ENCODE data around the gene HDAC1. TPM values are rescaled to one million over a fixed set of nuclear protein-coding genes. Genes with fewer than 3 reads are reported as not detected.
"Not testable (repeated sequence)": the region's sequence is repeated elsewhere in the genome, so short reads cannot be mapped to it uniquely, and the experiment has no call there.

The HDAC1 gene
- total and polyA plus RNA-seq, 2 of the 13 experiments (the other 11 are each of a cell fraction or from before 2014, with no cell fraction given) = 93.5 to 189 TPM

DNA sequence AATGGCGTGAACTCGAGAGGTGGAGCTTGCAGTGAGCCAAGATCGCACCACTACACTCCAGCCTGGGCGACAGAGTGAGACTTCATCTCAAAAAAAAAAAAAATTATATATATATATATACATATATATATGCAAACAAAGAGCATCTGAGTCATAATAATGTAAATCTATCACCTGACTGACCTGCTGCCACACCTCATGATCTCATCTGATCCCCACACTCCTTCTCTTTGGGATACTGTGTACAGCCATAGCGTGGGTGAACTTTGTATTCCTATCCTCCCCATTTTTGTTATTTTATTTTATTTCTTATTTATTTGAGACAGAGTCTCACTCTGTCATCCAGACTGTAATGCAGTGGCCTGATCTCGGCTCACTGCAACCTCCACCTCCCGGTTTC, 2.6 kb upstream of the HDAC1 start:
- CTCF ChIA-PET (ENCODE audit: low intra/inter-chr PET ratio, low total read pairs) = no interaction called here
- no peak for ATAC-seq
- TF ChIP-seq FOXK2 (IDR thresholded peaks at IDR 0.05) (no peak), KLF16 (CRISPR knock-in tag; IDR thresholded peaks at IDR 0.05) (no peak)

DNA sequence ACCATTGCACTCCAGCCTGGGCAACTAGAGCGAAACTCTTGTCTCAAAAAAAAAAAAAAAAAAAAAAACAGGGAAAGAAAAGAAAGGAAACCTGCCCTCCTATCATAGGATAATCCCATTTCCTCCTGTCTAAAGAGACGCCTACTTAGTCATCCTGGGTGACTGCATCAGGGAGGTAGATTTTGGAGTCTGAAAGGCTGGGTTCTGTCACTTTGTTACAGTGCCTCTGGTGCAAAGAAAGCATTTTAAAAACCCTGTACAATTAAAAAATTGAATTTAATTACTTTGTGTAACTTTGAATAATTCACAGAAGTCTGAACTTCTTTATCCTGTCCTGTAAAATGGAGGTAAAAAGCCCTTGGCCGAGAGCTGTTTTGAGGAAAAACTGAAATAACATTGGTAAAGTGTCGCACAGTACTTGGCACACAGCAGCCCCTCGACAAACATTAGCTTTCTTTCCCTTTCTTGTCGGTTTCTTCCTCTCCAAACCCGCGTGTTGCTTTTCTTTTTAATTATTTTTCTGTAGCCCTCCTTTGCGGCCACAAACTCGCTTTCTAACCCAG, 657 bp upstream of the HDAC1 start:
- WGBS (ENCODE audit: low lambda C conversion rate) = 13% methylated on average over 10 of the region's 10 CpGs
- H3K36me3 ChIP-seq (replicated peaks in 1 of 2; ENCODE audit: control insufficient read depth in 1 of 2, insufficient read depth in 2 of 2, low read length in 2 of 2) = peaks cover 0 to 2% of the 10 kb centered on the region in 2 experiments; a peak in 1 of 5 replicates
- peaks cover 57% of the 10 kb centered on the region for H3K4me1 ChIP-seq (ENCODE audit: insufficient read depth, low read length)
- POLR2A ChIA-PET = interaction anchor here (0.6 to 4.2 kb wide), 30 partner anchors 9 to 277 kb away, joined by 3 to 48 read pairs (median 4); partner anchors contain the start of genes BSDC1, EIF3I, FAM167B and KHDRBS1
- FAIRE-seq (no peak), DNase-seq (ENCODE audit: low spot score) (peak; percentile 30), ATAC-seq (peak; percentile 11; the same call in 1 of the 3 replicates)
- H3K9ac ChIP-seq (ENCODE audit: insufficient read depth, low read depth, low read length) = peak overlapping the region; percentile 72
- intact Hi-C loops (cut with micrococcal nuclease; ENCODE audit: unreplicated experiment) (no loop called here), in situ Hi-C loops (cut with HindIII; ENCODE audit: extremely low pct_ligation_motif_present, low pct_unique_long_range_greater_than_20kb) (no loop called here)
- H3K27ac ChIP-seq (ENCODE audit: extremely low read length, insufficient read depth, low read length) = peak overlapping the region; percentile 64
- H3K4me3 ChIP-seq (replicated peaks in 1 of 3; ENCODE audit: insufficient read depth in 1 of 3, low read depth in 2 of 3, low read length in 3 of 3) = peak overlapping the region; percentile 50 to 98 (median 70)
- peaks cover 4% of the 10 kb centered on the region; the same call in 1 of the 2 replicates for H4K20me1 ChIP-seq (ENCODE audit: insufficient read depth, low read length)
- TF ChIP-seq ZNF3 (CRISPR knock-in tag; IDR thresholded peaks at IDR 0.05) = peak; percentile 54; the same call in 1 of the 2 replicates
- TF ChIP-seq, protein P1, sequence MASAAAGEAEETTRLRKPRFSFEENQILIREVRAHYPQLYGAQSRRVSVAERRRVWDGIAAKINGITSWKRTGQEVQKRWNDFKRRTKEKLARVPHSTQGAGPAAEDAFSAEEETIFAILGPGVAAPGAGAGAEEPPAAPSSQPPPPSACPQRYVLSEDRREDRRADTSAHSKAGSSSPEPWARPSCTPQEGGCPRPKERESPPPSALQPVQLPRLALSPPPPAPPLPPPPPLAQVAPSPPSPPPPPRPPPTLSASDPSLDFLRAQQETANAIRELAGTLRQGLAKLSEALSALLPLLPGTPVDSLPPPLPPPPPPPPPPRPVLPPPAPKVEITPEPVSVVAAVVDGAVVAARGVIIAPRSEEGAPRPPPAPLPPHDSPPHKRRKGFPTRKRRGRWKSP (CRISPR knock-in tag; IDR thresholded peaks at IDR 0.05) = peak; percentile 63; the same call in 1 of the 2 replicates
- no peak for TF ChIP-seq NCOA1 (CRISPR knock-in tag; IDR thresholded peaks at IDR 0.05)
- TF ChIP-seq, protein P2, sequence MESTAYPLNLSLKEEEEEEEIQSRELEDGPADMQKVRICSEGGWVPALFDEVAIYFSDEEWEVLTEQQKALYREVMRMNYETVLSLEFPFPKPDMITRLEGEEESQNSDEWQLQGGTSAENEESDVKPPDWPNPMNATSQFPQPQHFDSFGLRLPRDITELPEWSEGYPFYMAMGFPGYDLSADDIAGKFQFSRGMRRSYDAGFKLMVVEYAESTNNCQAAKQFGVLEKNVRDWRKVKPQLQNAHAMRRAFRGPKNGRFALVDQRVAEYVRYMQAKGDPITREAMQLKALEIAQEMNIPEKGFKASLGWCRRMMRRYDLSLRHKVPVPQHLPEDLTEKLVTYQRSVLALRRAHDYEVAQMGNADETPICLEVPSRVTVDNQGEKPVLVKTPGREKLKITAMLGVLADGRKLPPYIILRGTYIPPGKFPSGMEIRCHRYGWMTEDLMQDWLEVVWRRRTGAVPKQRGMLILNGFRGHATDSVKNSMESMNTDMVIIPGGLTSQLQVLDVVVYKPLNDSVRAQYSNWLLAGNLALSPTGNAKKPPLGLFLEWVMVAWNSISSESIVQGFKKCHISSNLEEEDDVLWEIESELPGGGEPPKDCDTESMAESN (CRISPR knock-in tag; conservative IDR thresholded peaks at IDR 0.05) = 0 out of 2 replicates have a peak, but pooled peaks have one; percentile 4
- no peak for TF ChIP-seq ZNF546 (CRISPR knock-in tag; conservative IDR thresholded peaks at IDR 0.05)
- 0 out of 2 replicates have a peak, but pooled peaks have one; percentile 1 for TF ChIP-seq ARNTL (CRISPR knock-in tag; IDR thresholded peaks at IDR 0.05)
- BruUV-seq (replicated peaks) = TSS peak; percentile 100
- peak overlapping the region; percentile 72 for H2AFZ ChIP-seq (ENCODE audit: low read length)
- H3K79me2 ChIP-seq (ENCODE audit: insufficient read depth, low read length) = peaks cover 37% of the 10 kb centered on the region
- peak overlapping the region; percentile 78 for H3K4me2 ChIP-seq (ENCODE audit: low read depth, low read length)
- H3K27me3 ChIP-seq (ENCODE audit: control insufficient read depth in 1 of 2, insufficient read depth in 2 of 2, low read length in 2 of 2) = no peaks in the 10 kb centered on the region; a peak in 1 of 5 replicates
- CTCF ChIA-PET (ENCODE audit: low intra/inter-chr PET ratio, low total read pairs) = no interaction called here
- H3K9me3 ChIP-seq (ENCODE audit: low read length) = no peaks in the 10 kb centered on the region

More for the DNA sequence above, 2.6 kb upstream of the HDAC1 start:
- DNase-seq (ENCODE audit: low spot score) = no peak
- Histone ChIP-seq H2AFZ (ENCODE audit: low read length) (no peak overlapping the region), H3K36me3 (replicated peaks in 1 of 2; ENCODE audit: control insufficient read depth in 1 of 2, insufficient read depth in 2 of 2, low read length in 2 of 2) (no peaks in the 10 kb centered on the region), H3K79me2 (ENCODE audit: insufficient read depth, low read length) (peaks cover 20% of the 10 kb centered on the region), H3K4me1 (ENCODE audit: insufficient read depth, low read length) (peaks cover 38% of the 10 kb centered on the region), H3K9ac (ENCODE audit: insufficient read depth, low read depth, low read length) (no peak overlapping the region), H3K4me2 (ENCODE audit: low read depth, low read length) (no peak overlapping the region), H3K9me3 (ENCODE audit: low read length) (no peaks in the 10 kb centered on the region), H3K27ac (ENCODE audit: extremely low read length, insufficient read depth, low read length) (no peak overlapping the region), H3K27me3 (ENCODE audit: control insufficient read depth in 1 of 2, insufficient read depth in 2 of 2, low read length in 2 of 2) (no peaks in the 10 kb centered on the region; a peak in 1 of 5 replicates), H4K20me1 (ENCODE audit: insufficient read depth, low read length) (no peaks in the 10 kb centered on the region), H3K4me3 (replicated peaks in 1 of 3; ENCODE audit: insufficient read depth in 1 of 3, low read depth in 2 of 3, low read length in 3 of 3) (no peak overlapping the region)
- in situ Hi-C loops (cut with HindIII; ENCODE audit: extremely low pct_ligation_motif_present, low pct_unique_long_range_greater_than_20kb) = no loop called here
- WGBS (ENCODE audit: low lambda C conversion rate) = 81% methylated on average over 7 of the region's 7 CpGs
- intact Hi-C loops (cut with micrococcal nuclease; ENCODE audit: unreplicated experiment) = no loop called here
- POLR2A ChIA-PET = interaction anchor here (3.5 to 4.2 kb wide), 2 partner anchors 40 to 47 kb away, joined by 26 to 48 read pairs; partner anchors contain the start of genes FAM167B, LCK and MARCKSL1
- BruUV-seq (replicated peaks) = no TSS peak
- no peak for FAIRE-seq

DNA sequence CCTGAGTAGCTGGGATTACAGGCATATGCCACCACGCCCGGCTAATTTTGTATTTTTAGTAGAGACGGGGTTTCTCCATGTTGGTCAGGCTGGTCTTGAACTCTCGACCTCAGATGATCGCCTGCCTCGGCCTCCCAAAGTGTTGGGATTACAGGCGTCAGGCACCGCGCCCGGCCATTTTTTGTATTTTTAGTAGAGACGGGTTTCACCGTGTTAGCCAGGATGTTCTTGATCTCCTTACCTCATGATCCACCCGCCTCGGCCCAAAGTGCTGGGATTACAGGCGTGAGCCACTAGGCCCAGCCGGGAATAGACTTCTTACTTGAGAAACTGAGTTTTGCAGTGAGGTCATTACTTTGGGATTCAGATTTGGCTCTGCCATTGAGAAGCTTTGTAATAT, 6.3 kb downstream of the HDAC1 start:
- WGBS (ENCODE audit: low lambda C conversion rate) = 97% methylated on average over 16 of the region's 16 CpGs
- Histone ChIP-seq H3K79me2 (ENCODE audit: insufficient read depth, low read length) (peaks cover 69% of the 10 kb centered on the region), H3K36me3 (replicated peaks in 1 of 2; ENCODE audit: control insufficient read depth in 1 of 2, insufficient read depth in 2 of 2, low read length in 2 of 2) (peaks cover 9 to 30% of the 10 kb centered on the region in 2 experiments; a peak in 4 of 5 replicates)

More for the DNA sequence above, 6.3 kb downstream of the HDAC1 start:
- H3K4me1 ChIP-seq (ENCODE audit: insufficient read depth, low read length) = peaks cover 43% of the 10 kb centered on the region
- intact Hi-C loops (cut with micrococcal nuclease; ENCODE audit: unreplicated experiment); ATAC-seq; H3K27me3 ChIP-seq (ENCODE audit: control insufficient read depth in 1 of 2, insufficient read depth in 2 of 2, low read length in 2 of 2); H3K27ac ChIP-seq (ENCODE audit: extremely low read length, insufficient read depth, low read length); BruUV-seq (replicated peaks); H3K4me2 ChIP-seq (ENCODE audit: low read depth, low read length); POLR2A ChIA-PET; H3K9me3 ChIP-seq (ENCODE audit: low read length); DNase-seq (ENCODE audit: low spot score); CTCF ChIA-PET (ENCODE audit: low intra/inter-chr PET ratio, low total read pairs); H3K4me3 ChIP-seq (replicated peaks in 1 of 3; ENCODE audit: insufficient read depth in 1 of 3, low read depth in 2 of 3, low read length in 3 of 3); in situ Hi-C loops (cut with HindIII; ENCODE audit: extremely low pct_ligation_motif_present, low pct_unique_long_range_greater_than_20kb); H4K20me1 ChIP-seq (ENCODE audit: insufficient read depth, low read length); H3K9ac ChIP-seq (ENCODE audit: insufficient read depth, low read depth, low read length); FAIRE-seq; H2AFZ ChIP-seq (ENCODE audit: low read length): not testable (repeated sequence)

Measured in HepG2 (cell line).